ENCODE data around the gene WRNIP1. TPM values are rescaled to one million over a fixed set of nuclear protein-coding genes. Genes with fewer than 3 reads are reported as not detected.

Gene WRNIP1
- total and polyA plus RNA-seq, 9 of the 15 experiments (the other 6 are each of a cell fraction or from before 2014, with no cell fraction given), result 13.2 to 63.6 (median 48.6) TPM

DNA sequence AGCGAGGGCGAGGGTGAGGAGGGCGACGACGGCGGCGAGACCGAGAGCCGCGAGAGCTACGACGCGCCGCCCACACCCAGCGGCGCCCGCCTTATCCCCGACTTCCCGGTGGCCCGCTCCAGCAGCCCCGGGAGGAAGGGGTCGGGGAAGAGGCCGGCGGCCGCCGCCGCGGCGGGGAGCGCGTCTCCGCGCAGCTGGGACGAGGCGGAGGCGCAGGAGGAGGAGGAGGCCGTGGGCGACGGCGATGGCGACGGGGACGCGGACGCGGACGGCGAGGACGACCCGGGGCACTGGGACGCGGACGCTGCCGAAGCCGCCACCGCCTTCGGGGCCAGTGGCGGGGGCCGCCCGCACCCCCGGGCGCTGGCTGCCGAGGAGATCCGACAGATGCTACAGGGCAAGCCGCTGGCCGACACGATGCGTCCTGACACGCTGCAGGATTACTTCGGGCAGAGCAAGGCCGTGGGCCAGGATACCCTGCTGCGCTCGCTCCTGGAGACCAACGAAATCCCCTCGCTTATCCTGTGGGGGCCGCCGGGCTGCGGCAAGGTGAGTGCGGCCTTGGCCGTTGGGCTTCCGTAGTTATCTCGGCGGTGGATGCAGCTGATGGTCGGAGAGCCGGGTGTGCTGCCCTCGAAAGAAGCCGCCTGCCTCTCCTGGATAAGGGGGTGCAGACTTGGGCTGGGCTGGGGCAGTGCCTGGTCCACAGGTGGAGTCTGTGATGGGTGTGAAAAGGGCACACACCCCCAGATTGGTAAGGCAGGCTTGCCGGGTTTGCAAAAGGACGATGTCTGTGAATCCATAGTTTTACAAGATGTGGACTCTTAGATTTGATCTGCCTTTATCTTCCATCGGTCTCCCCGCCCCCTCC is 938 bp downstream of the WRNIP1 start (continued):
- TF ChIP-seq SIRT6 (IDR thresholded peaks at IDR 0.05; ENCODE audit: low read depth, low read length) (no peak), MTA3 (IDR thresholded peaks at IDR 0.05; ENCODE audit: borderline replicate concordance) (0 out of 2 replicates have a peak, but pooled peaks have one; percentile 72), SRSF7 (optimal IDR thresholded peaks at IDR 0.05; ENCODE audit: low read depth, low read length) (no peak), ZNF253 (CRISPR knock-in tag; conservative IDR thresholded peaks at IDR 0.05) (no peak), HMG20B (CRISPR knock-in tag; IDR thresholded peaks at IDR 0.05) (no peak), MLLT1 (IDR thresholded peaks at IDR 0.05) (no peak; a peak in 1 of 4 replicates), NUFIP1 (IDR thresholded peaks at IDR 0.05; ENCODE audit: partially characterized antibody) (no peak), U2AF2 (optimal IDR thresholded peaks at IDR 0.05; ENCODE audit: low read depth, low read length) (no peak), ZNF134 (CRISPR knock-in tag; conservative IDR thresholded peaks at IDR 0.05) (no peak), SMARCE1 (IDR thresholded peaks at IDR 0.05) (peak; percentile 39; the same call in 1 of the 2 replicates), ADNP (tag; IDR thresholded peaks at IDR 0.05) (no peak), ZNF699 (CRISPR knock-in tag; IDR thresholded peaks at IDR 0.05; ENCODE audit: insufficient replicate concordance) (no peak), E2F3 (CRISPR knock-in tag; IDR thresholded peaks at IDR 0.05) (no peak), KAT7 (CRISPR knock-in tag; IDR thresholded peaks at IDR 0.05; ENCODE audit: borderline replicate concordance) (no peak; the same call in 1 of the 2 replicates), CHD2 (IDR thresholded peaks at IDR 0.05; ENCODE audit: low read depth, low read length) (no peak), SMARCC2 (IDR thresholded peaks at IDR 0.05; ENCODE audit: low read depth) (no peak), FOXJ2 (tag; IDR thresholded peaks at IDR 0.05) (no peak), JUNB (CRISPR knock-in tag; conservative IDR thresholded peaks at IDR 0.05) (no peak), BACH1 (tag; IDR thresholded peaks at IDR 0.05) (no peak), PTRF (tag; IDR thresholded peaks at IDR 0.05) (no peak), ZFPM2 (CRISPR knock-in tag; IDR thresholded peaks at IDR 0.05) (no peak; the same call in 1 of the 2 replicates)
- TF ChIP-seq, protein P1, sequence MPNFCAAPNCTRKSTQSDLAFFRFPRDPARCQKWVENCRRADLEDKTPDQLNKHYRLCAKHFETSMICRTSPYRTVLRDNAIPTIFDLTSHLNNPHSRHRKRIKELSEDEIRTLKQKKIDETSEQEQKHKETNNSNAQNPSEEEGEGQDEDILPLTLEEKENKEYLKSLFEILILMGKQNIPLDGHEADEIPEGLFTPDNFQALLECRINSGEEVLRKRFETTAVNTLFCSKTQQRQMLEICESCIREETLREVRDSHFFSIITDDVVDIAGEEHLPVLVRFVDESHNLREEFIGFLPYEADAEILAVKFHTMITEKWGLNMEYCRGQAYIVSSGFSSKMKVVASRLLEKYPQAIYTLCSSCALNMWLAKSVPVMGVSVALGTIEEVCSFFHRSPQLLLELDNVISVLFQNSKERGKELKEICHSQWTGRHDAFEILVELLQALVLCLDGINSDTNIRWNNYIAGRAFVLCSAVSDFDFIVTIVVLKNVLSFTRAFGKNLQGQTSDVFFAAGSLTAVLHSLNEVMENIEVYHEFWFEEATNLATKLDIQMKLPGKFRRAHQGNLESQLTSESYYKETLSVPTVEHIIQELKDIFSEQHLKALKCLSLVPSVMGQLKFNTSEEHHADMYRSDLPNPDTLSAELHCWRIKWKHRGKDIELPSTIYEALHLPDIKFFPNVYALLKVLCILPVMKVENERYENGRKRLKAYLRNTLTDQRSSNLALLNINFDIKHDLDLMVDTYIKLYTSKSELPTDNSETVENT (CRISPR knock-in tag; IDR thresholded peaks at IDR 0.05), result no peak; the same call in 1 of the 2 replicates
- TF ChIP-seq, protein P2, sequence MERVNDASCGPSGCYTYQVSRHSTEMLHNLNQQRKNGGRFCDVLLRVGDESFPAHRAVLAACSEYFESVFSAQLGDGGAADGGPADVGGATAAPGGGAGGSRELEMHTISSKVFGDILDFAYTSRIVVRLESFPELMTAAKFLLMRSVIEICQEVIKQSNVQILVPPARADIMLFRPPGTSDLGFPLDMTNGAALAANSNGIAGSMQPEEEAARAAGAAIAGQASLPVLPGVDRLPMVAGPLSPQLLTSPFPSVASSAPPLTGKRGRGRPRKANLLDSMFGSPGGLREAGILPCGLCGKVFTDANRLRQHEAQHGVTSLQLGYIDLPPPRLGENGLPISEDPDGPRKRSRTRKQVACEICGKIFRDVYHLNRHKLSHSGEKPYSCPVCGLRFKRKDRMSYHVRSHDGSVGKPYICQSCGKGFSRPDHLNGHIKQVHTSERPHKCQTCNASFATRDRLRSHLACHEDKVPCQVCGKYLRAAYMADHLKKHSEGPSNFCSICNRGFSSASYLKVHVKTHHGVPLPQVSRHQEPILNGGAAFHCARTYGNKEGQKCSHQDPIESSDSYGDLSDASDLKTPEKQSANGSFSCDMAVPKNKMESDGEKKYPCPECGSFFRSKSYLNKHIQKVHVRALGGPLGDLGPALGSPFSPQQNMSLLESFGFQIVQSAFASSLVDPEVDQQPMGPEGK (CRISPR knock-in tag; IDR thresholded peaks at IDR 0.05; ENCODE audit: borderline replicate concordance), result no peak
